Suppressor macrophage treated with lipopolysaccharide for 1 hour (primary cell): ENCODE data around the gene UNC119B.
A peak's percentile ranks its signal among the peaks of the same experiment; 100 is the strongest.

Experiments
- DNase-seq, 3 donors: peaks; one replicate each; pipeline ENCODE4 v3.0.0-alpha.2; 2020 to 2022

UNC119B gene

DNA sequence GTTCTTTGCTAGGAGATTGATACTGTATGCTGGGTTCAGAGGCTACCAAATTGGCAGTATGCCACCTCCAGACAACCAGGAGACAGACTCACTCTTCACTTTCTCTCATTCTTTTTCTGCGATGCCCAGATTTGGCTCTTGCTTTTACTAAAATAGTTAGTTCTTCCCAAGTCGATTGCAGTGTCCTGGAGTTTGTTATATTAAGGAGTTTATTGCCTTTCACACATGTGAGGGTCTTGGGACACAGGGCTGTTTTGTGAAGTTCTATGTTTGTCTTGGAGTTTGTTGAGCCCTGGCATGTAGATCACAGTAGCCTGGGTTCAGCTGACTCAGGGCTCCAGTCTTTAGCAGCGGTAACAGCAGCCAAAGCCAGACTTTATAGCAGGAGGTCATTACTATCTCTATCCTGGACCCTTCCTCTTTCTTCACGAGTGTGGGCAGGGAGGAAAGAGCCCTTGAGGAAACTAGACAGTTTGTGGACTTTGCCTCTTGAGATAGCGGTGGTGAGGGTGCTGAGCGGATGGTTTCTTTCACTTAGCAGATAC is 21.7 kb upstream of the UNC119B start:
- peak; percentile 47 to 52 (median 48) for DNase-seq

- no peak for DNase-seq
Measured at GRCh38 chr12:120689397-120690082, 20.7 kb upstream of the UNC119B start.

DNA sequence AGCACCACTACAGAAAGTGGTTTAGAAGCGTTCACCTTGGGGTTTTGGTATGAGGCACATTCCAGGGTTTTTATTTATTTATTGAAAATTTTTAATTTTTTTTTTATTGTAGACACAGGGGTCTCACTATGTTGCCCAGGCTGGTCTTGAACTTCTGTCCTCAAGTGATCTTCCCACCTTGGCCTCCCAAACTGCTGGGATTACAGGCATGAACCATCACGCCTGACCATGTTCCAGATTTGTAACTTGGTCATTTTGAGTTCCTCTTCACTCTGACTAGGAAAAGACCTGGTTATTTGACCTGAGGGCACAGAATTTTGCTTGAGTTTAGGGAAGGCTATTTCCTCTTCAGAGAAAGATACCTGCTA is 20.2 kb upstream of the UNC119B start:
- no peak for DNase-seq

- no peak for DNase-seq
Measured at GRCh38 chr12:120690978-120691377, 19.3 kb upstream of the UNC119B start.

- no peak for DNase-seq
Measured at GRCh38 chr12:120692524-120693033, 17.7 kb upstream of the UNC119B start.

- no peak for DNase-seq
Measured at GRCh38 chr12:120693848-120694247, 16.4 kb upstream of the UNC119B start.

GRCh38 chr12:120696626-120697025 is 13.6 kb upstream of the UNC119B start:
- no peak for DNase-seq

DNA sequence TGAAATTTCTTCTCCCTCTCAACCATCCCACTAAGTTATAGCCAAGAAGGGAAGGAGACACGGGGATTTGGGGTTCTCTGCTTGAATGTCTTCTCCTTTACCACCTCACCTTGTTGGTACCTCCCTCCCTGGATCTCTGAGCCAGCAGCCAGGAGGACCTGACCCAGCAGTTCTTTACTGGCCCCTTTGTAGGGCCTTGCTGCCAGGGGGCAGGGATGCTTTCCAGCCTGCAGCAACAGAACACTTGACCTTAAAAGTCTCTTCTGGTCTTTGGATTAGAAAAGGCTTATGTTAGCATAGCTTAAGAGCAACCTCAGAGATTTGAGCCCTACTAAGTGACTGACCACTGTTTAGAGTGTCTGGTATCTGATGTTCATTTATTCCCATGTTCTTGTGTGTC is 12.9 kb upstream of the UNC119B start:
- DNase-seq: no peak

DNA sequence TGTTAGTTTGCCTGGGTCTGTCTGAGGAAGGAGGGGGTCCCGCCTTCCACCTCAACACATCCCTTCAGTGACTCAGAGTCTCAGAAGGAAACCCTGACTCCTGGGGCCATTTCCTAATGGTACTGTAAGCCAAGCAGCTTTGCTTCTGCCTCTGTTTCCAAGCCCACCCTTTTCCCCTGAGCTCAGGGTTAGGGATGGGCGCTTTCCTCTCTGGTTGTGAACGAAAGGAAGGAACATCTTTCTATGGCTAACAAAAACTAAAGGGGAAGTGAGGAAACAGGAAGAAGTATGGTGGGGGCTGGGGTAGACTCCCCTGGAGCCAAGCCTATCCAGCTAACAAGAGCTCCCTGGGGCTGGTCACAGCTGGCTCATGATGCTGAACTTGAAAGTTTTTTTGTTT is 11.6 kb upstream of the UNC119B start:
- peak; percentile 49 to 52 (median 50) for DNase-seq

- DNase-seq: no peak
Measured at GRCh38 chr12:120699553-120699952, 10.7 kb upstream of the UNC119B start.

GRCh38 chr12:120700886-120701285 is 9.4 kb upstream of the UNC119B start:
- no peak for DNase-seq

- DNase-seq: no peak
Measured at GRCh38 chr12:120702637-120703036, 7.6 kb upstream of the UNC119B start.

DNA sequence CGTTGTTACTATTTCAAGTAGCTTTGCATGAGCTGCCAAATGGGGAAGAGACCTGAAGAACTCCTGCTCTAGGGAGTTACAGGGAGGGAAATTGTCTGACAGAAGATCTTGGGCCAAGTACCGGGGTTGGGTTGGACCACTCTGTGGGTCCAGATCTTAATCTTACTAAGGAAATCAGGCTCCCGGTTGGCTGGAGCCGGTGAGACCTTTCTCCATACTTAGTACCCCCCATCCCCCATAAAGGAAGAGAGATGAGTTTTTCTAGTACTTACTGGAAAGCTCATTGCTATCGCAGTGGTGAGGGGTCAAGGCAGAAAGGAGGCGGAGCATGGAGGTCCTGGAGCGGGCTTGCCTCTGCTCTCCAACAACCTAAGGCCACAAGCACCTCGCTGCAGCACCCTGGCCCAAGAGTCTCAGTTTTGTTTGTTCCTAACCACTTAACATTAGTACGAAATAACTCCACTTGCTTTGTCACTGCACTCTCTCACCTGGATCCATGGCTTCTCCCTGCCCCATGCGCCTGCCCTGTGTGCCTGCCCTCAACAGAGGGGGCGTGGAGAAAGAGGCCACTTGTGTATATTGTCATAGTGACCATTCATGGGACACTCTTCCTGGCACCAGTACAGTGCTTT is 6.8 kb upstream of the UNC119B start:
- no peak for DNase-seq

DNA sequence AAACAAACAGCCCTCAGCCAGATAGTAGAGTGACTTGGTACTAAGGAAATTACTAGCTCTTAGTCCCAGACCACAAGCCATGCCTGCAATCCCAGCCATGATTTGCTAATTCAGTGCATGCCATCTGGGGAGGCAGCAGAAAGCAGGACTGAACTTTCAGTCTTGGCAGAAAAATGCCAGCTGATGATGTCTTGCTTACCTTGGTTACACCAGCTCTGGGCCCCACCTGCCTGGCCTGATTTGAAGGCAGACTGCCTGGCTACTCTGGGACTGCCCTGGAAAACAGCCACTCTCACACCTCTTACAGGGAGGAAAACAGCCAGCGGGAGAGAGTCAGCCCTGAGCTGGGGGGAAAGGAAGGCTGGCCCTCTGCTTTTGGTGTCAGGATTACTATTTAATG is 4.6 kb upstream of the UNC119B start:
- no peak for DNase-seq

- DNase-seq: no peak
Measured at GRCh38 chr12:120706029-120706428, 4.2 kb upstream of the UNC119B start.

DNA sequence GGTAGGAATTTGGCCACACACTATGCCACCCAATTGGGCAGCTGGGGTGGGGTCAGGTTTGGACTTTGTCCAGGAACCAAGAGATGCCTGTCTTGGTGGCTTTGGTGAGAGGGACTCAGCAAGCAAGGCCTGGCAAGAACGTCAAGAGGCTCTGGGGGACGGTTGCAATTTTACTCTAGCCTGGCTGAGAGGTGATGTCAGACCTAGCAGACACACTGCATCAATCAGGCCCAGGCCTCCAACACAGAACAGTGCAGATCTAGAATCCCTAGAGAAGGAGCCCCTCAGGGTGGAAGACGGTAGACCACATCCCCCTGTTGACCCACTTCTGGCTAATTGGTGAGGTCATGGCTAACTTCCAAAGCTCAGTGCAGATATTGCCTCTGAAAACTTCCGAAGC is 1.6 kb upstream of the UNC119B start:
- DNase-seq: no peak

DNA sequence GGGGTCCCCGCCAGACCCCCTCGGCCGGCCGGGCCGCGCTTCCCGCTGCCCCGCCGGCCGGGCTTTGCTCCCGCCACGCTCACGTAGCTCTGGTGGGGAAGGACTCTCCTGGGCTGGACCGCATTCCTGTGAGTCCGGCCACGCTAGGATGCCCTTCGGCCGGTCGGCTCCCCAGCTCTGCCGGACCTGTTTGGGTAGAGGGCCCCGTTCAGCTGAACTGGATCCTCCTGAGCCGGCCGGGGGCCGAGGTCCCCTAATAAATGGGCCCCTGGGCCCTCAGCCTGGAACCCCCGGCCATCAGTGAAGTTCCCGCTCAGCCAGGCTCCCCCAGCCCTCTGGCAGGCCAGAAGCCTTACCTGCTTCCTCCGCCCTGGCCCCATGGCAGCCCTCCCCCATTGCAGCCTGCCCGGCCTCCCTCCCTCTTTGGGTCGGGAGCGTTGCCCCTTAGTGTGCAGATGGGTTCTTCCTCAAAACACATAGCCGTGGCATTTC is 593 bp downstream of the UNC119B start:
- DNase-seq: peak in 1 of 3 donors; percentile 17

DNA sequence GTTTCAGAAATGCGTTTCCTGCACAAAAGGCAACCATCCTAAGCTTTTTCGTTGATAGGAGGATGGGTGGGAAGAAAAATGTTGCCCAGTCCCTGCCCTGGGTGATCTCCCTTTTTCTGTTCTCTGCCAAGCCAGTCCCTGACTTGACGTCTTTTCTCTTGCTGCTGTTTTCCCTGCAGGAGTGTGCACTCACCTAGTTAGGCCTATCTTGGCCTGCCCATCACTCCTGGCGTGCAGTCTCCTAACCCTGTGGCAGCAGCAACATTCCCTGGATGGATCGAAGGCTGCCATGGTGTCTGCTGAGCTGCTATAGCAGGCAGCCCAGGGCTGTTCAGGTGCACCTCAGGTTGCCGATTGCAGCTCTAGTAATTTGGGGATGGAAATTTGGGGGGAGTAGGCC is 1.2 kb downstream of the UNC119B start:
- DNase-seq: no peak

GRCh38 chr12:120712610-120713009 is 2.4 kb downstream of the UNC119B start:
- DNase-seq: no peak

- peak; percentile 90 to 95 (median 94) for DNase-seq
Measured at GRCh38 chr12:120713861-120714482, 3.7 kb downstream of the UNC119B start.

DNA sequence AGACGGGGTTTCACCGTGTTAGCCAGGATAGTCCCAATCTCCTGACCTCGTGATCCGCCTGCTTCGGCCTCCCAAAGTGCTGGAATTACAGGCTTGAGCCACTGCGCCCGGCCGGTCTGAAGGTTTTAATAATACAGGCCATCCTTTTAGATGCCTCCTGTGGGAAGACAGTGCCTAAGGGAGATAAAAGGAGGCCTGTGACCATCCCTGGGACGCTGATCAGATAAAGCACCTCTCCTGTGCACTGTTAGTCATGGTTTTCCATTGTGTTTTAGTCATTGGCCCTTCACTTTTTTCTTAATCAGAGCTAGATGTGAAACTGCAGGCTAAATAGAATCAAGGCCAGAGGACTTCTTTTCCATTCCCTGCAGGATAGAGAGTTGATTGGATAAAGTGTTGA is 7.8 kb downstream of the UNC119B start:
- DNase-seq: no peak

DNA sequence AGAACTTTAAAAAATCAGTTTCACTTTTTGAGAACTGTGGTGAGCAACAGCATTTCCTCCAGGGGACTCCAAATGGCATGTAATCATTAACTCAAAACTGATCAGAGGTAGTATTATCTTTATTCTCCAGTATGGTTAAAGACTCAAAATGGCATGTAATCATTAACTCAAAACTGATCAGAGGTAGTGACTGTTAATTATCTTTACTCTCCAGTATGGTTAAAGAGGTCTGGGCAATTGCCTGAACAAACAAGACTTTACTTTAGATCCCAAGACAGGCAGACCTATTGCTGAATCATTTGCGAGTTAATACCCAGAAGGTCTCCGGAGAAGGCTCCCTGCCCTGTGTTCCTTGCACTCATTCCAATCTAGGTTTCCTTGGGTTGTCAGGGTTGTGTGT is 8.8 kb downstream of the UNC119B start:
- DNase-seq: no peak

DNA sequence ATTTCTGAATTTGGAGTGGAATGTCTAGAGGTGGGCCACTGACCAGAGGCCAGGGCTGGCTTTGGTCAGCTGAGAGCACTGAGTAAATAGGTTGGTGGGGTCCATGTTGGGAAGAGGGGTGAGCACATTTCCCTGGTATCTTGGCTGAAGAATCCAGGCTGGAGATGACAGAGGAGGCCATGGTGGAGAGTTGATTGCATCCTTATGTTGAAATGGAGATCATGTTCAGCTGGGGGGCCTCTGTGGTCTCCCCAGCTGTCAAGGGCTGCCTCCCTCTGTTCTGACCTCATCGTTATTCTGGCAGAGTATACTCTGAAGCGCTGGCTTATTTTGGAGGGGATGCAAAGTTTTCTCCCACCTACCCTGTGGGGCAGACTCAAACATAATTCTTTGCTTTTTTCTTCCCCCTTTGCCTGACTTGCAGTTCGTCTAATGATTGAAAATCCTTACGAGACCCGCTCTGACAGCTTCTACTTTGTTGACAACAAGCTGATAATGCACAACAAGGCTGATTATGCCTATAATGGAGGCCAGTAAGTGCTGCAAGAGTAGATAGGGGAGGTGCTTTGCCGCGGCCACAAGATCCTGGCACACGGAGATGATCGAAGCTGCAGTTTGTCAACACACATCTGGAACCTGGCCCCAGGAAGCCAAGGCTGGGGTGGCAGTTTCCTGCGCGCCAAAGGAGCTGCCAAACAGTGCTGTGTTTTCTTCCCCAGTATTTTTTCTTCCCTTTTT is 9.4 kb downstream of the UNC119B start:
- no peak for DNase-seq
